GM11168 (cell line): ENCODE results near the gene DNAH9.

ENCODE experiments used
- in situ Hi-C: fragments of 300-500 bp; cut with MboI; formaldehyde crosslinking; loops from one replicate; pipeline ENCODE4 v1.12.0; 2022; ENCODE audit warnings: low sequenced_read_pairs; ENCODE audit not compliant: unreplicated experiment

The DNAH9 gene

GRCh38 chr17:11742886-11743285 lies 144.6 kb downstream of the DNAH9 start:
- in situ Hi-C loops: no loop called here

DNA sequence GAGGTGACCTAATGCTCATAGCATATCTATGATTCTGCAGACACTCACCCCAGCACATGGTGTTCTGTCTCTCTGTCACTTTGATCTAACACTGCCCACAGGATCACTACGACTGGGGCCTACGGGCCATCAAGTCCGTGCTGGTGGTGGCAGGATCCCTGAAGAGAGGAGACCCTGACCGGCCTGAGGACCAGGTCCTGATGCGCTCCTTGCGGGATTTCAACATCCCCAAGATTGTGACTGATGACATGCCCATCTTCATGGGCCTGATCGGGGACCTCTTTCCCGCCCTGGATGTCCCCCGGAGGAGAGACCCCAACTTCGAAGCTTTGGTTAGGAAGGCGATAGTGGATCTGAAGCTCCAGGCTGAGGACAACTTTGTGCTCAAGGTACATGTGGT lies 146.4 kb downstream of the DNAH9 start:
- in situ Hi-C loops: no loop called here

- in situ Hi-C loops: no loop called here
These were observed 149.2 kb downstream of the DNAH9 start for GRCh38 chr17:11747441-11747840.

- in situ Hi-C loops: no loop called here
These were observed 159.5 kb downstream of the DNAH9 start for GRCh38 chr17:11757815-11758214.

DNA sequence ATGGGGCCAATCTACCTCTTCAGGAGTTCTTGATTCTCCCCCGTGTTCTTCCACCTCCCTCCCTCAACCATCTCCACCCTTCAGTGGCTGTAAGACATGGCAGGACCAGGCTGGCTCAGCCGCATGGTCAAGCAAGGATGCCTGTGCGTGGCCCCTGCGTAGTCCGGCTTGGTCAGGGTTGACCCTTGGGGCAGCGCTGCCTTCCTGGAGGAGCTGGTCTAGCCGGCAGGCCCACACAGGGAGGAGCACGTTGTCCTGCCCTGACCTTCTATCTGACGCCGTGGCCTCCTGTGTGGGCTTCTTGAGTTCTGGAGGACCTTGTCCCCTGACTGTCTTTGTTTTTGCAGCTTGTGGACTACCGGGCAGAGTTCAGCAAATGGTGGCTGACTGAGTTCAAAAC lies 169.8 kb downstream of the DNAH9 start:
- in situ Hi-C loops: no loop called here

- in situ Hi-C loops: no loop called here
These were observed 170.7 kb downstream of the DNAH9 start for GRCh38 chr17:11768981-11769380.

DNA sequence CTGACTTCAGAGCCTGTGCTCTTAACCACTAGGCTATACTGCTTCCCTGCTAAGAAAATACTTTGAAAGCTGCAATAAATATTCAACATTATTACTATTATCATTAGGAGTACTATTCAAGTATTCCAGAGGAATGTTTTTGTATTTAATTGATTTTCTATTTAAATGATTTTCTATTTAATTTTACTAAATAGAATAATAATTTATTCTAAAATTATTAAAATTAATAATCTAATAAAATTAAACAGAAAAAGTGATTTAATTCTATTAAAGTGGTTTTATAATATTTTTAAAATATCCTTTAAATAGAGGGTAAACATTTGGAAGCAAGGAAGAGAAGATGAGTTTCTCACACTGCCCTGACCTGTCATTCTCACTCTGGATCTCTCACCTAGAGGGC lies 173.8 kb downstream of the DNAH9 start:
- in situ Hi-C loops: no loop called here

GRCh38 chr17:11779892-11780291 lies 181.6 kb downstream of the DNAH9 start:
- in situ Hi-C loops: no loop called here

- in situ Hi-C loops: no loop called here
These were observed 182.4 kb downstream of the DNAH9 start for GRCh38 chr17:11780621-11781020.

GRCh38 chr17:11786711-11787438 lies 188.6 kb downstream of the DNAH9 start:
- in situ Hi-C loops: no loop called here

GRCh38 chr17:11795906-11796305 lies 197.6 kb downstream of the DNAH9 start:
- in situ Hi-C loops: no loop called here

- in situ Hi-C loops: no loop called here
These were observed 199.5 kb downstream of the DNAH9 start for GRCh38 chr17:11797803-11798202.

DNA sequence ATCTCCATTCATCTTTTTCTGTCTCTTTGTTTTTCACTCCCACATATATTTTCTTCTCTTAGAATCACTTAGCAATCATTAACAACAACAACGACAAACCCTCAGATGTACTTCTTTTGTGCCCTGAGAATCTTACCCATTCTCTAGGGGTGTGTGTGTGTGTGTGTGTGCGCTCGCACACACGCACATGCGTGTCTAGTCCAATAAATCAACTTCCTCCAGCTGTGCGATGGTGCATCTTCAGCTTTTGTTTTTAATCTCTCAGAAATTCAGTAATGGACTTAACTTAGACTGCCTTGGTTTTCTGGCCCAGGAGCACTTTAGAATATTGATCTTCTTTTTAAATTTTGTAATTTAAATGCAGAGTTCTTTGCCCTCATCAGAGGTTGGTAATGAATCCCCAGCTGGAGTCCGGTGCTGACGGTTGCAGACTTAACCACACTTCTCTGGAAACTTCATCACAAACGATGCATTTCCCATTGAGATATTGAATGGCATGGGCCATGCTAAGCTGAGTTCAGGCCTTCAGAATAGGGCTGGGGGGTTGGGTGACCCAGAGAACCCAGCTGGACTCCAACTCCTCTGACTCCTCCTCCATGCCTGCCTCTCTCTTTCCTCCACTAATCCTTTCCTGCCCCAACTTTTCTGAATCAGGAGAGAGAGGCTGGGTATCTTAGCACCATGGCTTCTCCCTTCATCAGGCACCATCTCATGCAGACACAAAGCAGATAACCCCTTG lies 205.1 kb downstream of the DNAH9 start:
- in situ Hi-C loops: no loop called here

DNA sequence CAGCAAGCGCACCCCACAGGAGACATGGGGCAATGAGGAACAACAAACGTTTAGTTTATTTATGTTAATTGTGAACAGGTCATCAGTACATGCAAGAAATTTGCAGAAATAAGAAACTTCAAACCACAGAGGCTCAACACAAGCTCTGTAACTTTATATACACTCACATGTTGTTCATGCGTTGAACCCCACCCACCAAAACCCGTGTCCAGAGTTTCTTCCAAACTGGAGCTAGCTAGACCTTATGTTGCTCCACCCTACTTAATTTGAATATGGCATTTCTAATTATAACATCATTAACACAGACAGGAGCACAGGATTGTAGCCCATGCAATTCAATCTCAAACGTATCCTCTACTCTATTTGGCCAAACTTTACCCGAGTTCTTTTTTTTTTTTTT lies 206.9 kb downstream of the DNAH9 start:
- in situ Hi-C loops: no loop called here

DNA sequence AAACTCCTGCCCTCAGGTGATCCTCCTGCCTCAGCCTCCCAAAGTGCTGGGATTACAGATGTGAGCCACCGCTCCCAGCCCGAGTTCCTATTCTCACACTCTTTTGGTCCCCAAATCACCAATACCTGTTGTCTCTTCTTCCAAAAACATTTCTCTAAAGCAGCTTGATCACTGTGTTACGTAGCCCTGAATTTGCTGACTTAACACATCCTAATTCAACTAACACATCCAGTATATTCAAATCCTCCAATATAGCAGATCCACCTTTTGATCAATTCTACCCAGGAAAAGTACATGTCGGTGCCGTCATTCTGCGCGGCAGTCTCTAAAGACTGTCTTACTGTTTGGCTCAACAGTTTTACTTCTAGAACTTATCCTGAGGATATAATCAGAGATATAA lies 207.7 kb downstream of the DNAH9 start:
- in situ Hi-C loops: no loop called here

DNA sequence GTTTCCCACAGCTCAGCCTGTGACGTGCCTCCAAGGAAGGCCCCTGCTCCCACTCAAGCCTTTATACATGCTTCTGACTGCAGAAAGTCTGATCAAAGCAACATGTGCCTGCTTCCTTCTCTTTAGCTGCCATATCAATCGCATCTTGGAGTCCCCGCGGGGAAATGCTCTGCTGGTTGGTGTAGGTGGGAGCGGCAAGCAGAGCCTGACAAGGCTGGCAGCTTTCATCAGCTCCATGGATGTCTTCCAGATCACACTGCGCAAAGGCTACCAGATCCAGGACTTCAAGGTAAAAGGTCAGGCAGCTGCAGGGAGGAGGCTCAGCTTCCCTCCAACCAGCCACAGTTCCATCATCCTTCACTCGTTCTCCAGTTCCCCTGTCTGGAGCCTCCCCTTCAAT lies 209.3 kb downstream of the DNAH9 start:
- in situ Hi-C loops: no loop called here

GRCh38 chr17:11813278-11813677 lies 215.0 kb downstream of the DNAH9 start:
- in situ Hi-C loops: no loop called here

DNA sequence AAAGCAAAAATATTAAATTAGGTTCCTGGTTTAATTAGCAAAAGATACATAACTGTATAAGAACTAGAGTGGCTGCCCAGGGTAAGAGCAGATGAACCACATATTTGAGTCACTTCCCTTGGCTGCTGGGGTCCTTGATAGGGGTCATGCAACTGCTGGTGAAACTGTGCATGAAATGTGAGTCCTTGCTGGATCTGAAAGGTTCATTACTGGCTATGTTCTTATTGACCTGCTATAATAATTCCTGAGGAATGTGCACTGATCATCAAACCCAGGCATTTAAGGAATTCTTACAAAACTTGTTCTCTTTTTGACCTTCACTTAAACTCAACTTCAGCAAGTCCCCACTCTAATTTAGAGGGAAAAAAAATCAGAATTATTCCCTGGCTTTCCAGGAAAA lies 215.6 kb downstream of the DNAH9 start:
- in situ Hi-C loops: no loop called here

DNA sequence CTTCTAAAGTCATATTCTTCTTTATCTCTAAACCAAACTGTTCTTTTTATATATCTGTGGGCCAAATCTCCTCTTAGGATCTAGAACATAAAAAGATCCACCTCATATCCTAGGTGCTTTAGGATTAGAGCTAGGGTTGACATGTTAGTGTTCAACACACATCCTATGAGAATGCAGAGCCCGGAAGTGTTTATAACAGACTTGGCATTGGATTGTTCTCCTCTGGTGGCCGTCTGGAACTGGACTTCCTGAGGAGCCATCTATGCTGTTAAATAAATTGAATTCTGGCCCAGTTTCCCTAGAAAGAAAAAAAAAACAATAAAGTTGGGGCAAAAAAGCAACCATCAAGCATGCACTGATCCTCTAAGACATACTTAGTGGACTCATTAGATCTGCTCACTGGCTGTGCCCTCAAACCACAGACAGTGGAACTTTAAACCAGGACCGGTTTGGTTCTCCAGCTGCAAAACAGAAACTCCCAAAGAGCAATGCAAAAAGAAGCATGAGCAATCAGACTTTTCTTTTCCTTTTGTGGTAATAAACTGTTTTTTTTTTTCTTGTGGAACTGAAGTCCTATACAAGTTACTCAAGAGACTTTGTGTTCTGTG lies 216.5 kb downstream of the DNAH9 start:
- in situ Hi-C loops: no loop called here

- in situ Hi-C loops: no loop called here
These were observed 218.1 kb downstream of the DNAH9 start for GRCh38 chr17:11816409-11816808.

- in situ Hi-C loops: no loop called here
These were observed 225.6 kb downstream of the DNAH9 start for GRCh38 chr17:11823862-11824261.
